ENCODE results near the gene SPATS2L. TPM values are rescaled to one million over a fixed set of nuclear protein-coding genes. Genes with fewer than 3 reads are reported as not detected.
A peak's percentile ranks its signal among the peaks of the same experiment; 100 is the strongest.

Gene SPATS2L
- total RNA-seq, 1 donor from 2014 or later: 29.1 TPM

DNA sequence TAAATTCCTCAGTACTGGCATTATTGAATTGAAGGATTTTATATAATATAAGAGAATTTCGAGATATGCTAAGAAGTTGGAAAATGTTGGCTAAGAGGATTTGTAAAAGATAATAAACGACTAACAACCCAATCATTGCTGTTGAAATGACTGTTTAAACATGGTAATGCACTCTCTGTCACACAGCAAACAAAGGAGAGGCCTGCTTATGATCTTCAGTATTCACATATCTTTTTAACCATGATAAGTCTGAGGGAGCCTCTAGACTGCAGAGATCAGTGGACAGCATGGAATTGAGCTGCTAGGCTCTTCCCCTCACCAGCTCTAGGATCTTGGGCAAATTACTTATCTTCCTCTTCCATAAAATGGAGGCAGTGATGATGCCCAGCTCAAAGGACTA lies 200.7 kb downstream of the SPATS2L start:
- DNase-seq (ENCODE audit: low spot score): no peak
- H2AFZ ChIP-seq (replicated peaks): no peak overlapping the region
- H3K9me3 ChIP-seq (ENCODE audit: low read depth): no peaks in the 10 kb centered on the region
- no peak overlapping the region for H3K9ac ChIP-seq
- no peak overlapping the region for H3K27ac ChIP-seq
- no peak for TF ChIP-seq EZH2phosphoT487 (IDR thresholded peaks at IDR 0.05)
- TF ChIP-seq, protein P1, sequence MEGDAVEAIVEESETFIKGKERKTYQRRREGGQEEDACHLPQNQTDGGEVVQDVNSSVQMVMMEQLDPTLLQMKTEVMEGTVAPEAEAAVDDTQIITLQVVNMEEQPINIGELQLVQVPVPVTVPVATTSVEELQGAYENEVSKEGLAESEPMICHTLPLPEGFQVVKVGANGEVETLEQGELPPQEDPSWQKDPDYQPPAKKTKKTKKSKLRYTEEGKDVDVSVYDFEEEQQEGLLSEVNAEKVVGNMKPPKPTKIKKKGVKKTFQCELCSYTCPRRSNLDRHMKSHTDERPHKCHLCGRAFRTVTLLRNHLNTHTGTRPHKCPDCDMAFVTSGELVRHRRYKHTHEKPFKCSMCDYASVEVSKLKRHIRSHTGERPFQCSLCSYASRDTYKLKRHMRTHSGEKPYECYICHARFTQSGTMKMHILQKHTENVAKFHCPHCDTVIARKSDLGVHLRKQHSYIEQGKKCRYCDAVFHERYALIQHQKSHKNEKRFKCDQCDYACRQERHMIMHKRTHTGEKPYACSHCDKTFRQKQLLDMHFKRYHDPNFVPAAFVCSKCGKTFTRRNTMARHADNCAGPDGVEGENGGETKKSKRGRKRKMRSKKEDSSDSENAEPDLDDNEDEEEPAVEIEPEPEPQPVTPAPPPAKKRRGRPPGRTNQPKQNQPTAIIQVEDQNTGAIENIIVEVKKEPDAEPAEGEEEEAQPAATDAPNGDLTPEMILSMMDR (IDR thresholded peaks at IDR 0.05): no peak
- TF ChIP-seq EZH2 (IDR thresholded peaks at IDR 0.05): no peak
- no peak overlapping the region for H3K4me2 ChIP-seq
- Mint-ChIP-seq H3K4me3 (no peak overlapping the region), H3K27ac (no peak overlapping the region), H3K36me3 (peaks cover 15% of the 10 kb centered on the region), H3K9me3 (peaks cover 4% of the 10 kb centered on the region), H3K27me3 (ENCODE audit: insufficient read depth, low read depth) (no peaks in the 10 kb centered on the region), H3K4me1 (peaks cover 12% of the 10 kb centered on the region)
- peaks cover 6% of the 10 kb centered on the region for H3K79me2 ChIP-seq (ENCODE audit: low read depth)
- no peak overlapping the region for H3K4me3 ChIP-seq
- H3F3A ChIP-seq (ENCODE audit: low read depth): no peaks in the 10 kb centered on the region
- no peaks in the 10 kb centered on the region for H3K36me3 ChIP-seq
- H3K27me3 ChIP-seq: no peaks in the 10 kb centered on the region
- no peaks in the 10 kb centered on the region for H4K20me1 ChIP-seq (ENCODE audit: low read depth)
- peaks cover 5% of the 10 kb centered on the region for H3K4me1 ChIP-seq

GRCh38 chr2:200509235-200509611 lies 202.7 kb downstream of the SPATS2L start:
- Mint-ChIP-seq H3K36me3 (peaks cover 4% of the 10 kb centered on the region), H3K4me3 (peak overlapping the region; percentile 92), H3K9me3 (peaks cover 2% of the 10 kb centered on the region), H3K4me1 (peaks cover 12% of the 10 kb centered on the region), H3K27ac (peak overlapping the region; percentile 66), H3K27me3 (ENCODE audit: insufficient read depth, low read depth) (no peaks in the 10 kb centered on the region)
- DNase-seq (ENCODE audit: low spot score): peak; percentile 20
- H3K27ac ChIP-seq: no peak overlapping the region
- peaks cover 6% of the 10 kb centered on the region for H3K79me2 ChIP-seq (ENCODE audit: low read depth)
- peak overlapping the region; percentile 63 for H3K9ac ChIP-seq
- H3K4me3 ChIP-seq: peak overlapping the region; percentile 77
- H3K27me3 ChIP-seq: peaks cover 14% of the 10 kb centered on the region
- peak overlapping the region; percentile 86 for H2AFZ ChIP-seq (replicated peaks)
- no peaks in the 10 kb centered on the region for H3F3A ChIP-seq (ENCODE audit: low read depth)
- no peaks in the 10 kb centered on the region for H3K9me3 ChIP-seq (ENCODE audit: low read depth)
- H4K20me1 ChIP-seq (ENCODE audit: low read depth): no peaks in the 10 kb centered on the region
- H3K4me2 ChIP-seq: peak overlapping the region; percentile 93
- TF ChIP-seq, protein P1 (IDR thresholded peaks at IDR 0.05): no peak
- TF ChIP-seq EZH2phosphoT487 (IDR thresholded peaks at IDR 0.05) (no peak), EZH2 (IDR thresholded peaks at IDR 0.05) (no peak)
- no peaks in the 10 kb centered on the region for H3K36me3 ChIP-seq
- peaks cover 5% of the 10 kb centered on the region for H3K4me1 ChIP-seq

DNA sequence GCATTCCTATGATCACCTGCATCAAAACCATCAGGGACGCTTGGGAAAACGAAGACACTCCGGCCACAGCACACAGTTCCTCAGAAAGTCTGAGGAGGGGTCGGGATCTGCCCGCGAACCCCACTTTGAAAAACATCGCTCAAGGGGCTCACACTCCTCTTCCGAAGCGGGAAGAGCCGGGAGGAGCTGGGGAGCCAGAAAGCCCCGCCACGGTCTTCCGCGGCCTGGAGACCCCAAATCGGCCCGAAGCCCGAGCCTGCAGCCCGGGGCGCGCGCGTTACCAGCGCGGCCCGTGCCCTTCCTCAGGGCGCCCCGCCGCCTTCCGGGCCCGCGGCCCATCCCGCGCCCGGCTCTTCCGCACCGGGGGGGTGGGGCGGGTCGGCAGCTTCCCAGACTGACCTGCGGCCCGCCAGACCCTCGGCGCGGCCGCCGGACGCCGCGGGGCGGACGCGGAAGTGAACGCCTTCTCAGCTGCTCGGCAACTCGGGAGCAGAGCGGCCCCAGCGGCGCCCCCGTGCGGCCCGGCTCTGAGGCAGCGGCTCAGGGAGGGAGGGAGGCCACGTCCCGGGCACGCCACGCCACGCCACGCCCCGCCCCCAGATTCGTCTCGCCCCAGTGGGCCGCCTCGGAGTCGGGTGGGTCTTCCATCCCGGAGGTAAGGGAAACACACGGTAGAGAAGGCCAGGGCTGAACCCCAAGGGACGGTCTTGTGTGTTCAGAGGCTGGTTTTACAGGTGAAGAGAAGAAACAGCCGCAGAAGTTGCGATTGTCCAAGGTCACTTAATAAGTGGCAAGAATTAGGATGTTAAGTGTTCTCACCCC lies 203.3 kb downstream of the SPATS2L start, which contains the start of gene KCTD18:
Gene KCTD18, minus strand, starts transcription at position 457 of the 822 bp plus-strand sequence. CDS start 3,052 bp downstream, outside the sequence.
- Histone ChIP-seq H2AFZ (replicated peaks) (peak within 1 kb of the TSS; percentile 86), H3K79me2 (ENCODE audit: low read depth) (peaks cover 6% of the 10 kb centered on the region), H3K36me3 (no peaks in the 10 kb centered on the region), H3K4me3 (peak within 1 kb of the TSS; percentile 77), H3K4me2 (peak within 1 kb of the TSS; percentile 93), H4K20me1 (ENCODE audit: low read depth) (no peaks in the 10 kb centered on the region), H3F3A (ENCODE audit: low read depth) (no peaks in the 10 kb centered on the region), H3K4me1 (peaks cover 5% of the 10 kb centered on the region), H3K27ac (no peak within 1 kb of the TSS), H3K9me3 (ENCODE audit: low read depth) (no peaks in the 10 kb centered on the region), H3K27me3 (peaks cover 14% of the 10 kb centered on the region), H3K9ac (peak within 1 kb of the TSS; percentile 63)
- TF ChIP-seq EZH2phosphoT487 (IDR thresholded peaks at IDR 0.05): no peak
- TF ChIP-seq, protein P1 (IDR thresholded peaks at IDR 0.05): peak; percentile 83
- H3K27ac Mint-ChIP-seq: peak within 1 kb of the TSS; percentile 66
- H3K27me3 Mint-ChIP-seq (ENCODE audit: insufficient read depth, low read depth): no peaks in the 10 kb centered on the region
- peak; percentile 93 for DNase-seq (ENCODE audit: low spot score)
- peaks cover 2% of the 10 kb centered on the region for H3K9me3 Mint-ChIP-seq
- H3K4me1 Mint-ChIP-seq: peaks cover 12% of the 10 kb centered on the region
- H3K4me3 Mint-ChIP-seq: peak within 1 kb of the TSS; percentile 92
- H3K36me3 Mint-ChIP-seq: peaks cover 2% of the 10 kb centered on the region
